HEK293 (cell line): ENCODE data around the gene PSD2.

Experiments used
- CTCF ChIA-PET: fragments of 350-600 bp; formaldehyde crosslinking; extraction: SDS; loops from one replicate; lab custom pipeline; 2021; ENCODE audit warnings: antibody characterized with exemption; lab: Yijun Ruan, JAX
- POLR2A ChIA-PET: fragments of 300-600 bp; formaldehyde crosslinking; extraction: SDS; loops from one replicate; lab custom pipeline; 2020; ENCODE audit warnings: antibody characterized with exemption, inconsistent platforms; lab: Yijun Ruan, JAX
- H3K27ac ChIP-seq: fragments of 200-500 bp; sonication (Bioruptor generic); 2 replicates; pipeline ENCODE4 v1.5.1; 2014; ENCODE audit warnings: low read depth, low read length, control low read depth, inconsistent platforms; ENCODE audit errors: extremely low read depth
- H3K36me3 ChIP-seq, 2 experiments: fragments of 200-500 bp in 1 of 2; sonication (Bioruptor generic) in 1 of 2; 1 replicate in 1 of 2; 2 replicates in 1 of 2; pipeline ENCODE4 v1.5.1; 2014 to 2017; ENCODE audit warnings: inconsistent platforms in 2 of 2, low read length in 2 of 2; ENCODE audit not compliant: control insufficient read depth in 2 of 2, insufficient read depth in 1 of 2
- H3K4me1 ChIP-seq: fragments of 200-500 bp; sonication (Bioruptor generic); 2 replicates; pipeline ENCODE4 v1.5.1; 2014; ENCODE audit warnings: mild to moderate bottlenecking, low read length, inconsistent platforms; ENCODE audit not compliant: control insufficient read depth, insufficient read depth
- H3K4me3 ChIP-seq: 2 replicates; pipeline ENCODE4 v1.5.1; 2011; ENCODE audit warnings: low read depth, mild to moderate bottlenecking, control low read depth, low read length, moderate library complexity
- H3K9me3 ChIP-seq: fragments of 200-500 bp; sonication (Bioruptor generic); 2 replicates; pipeline ENCODE4 v1.5.1; 2014; ENCODE audit warnings: low read depth, low read length, inconsistent platforms; ENCODE audit not compliant: control insufficient read depth, insufficient read depth
- HOXD13 ChIP-seq: sonication (generic); formaldehyde crosslinking; IDR thresholded peaks from 2 replicates; pipeline ENCODE4 v1.8.0; 2022; ENCODE audit warnings: missing genetic modification reagents, borderline replicate concordance
- IKZF3 ChIP-seq: fragments of 450-650 bp; IDR thresholded peaks from 2 replicates; pipeline ENCODE4 v1.5.0; 2018; ENCODE audit warnings: missing biosample characterization, mild to moderate bottlenecking, missing genetic modification characterization, moderate library complexity
- KLF16 ChIP-seq: fragments of 450-650 bp; formaldehyde crosslinking; IDR thresholded peaks from 2 replicates; pipeline ENCODE4 v1.5.1; 2017; ENCODE audit warnings: missing biosample characterization, missing genetic modification characterization
- KLF17 ChIP-seq: fragments of 450-650 bp; formaldehyde crosslinking; IDR thresholded peaks from 2 replicates; pipeline ENCODE4 v1.5.1; 2016; ENCODE audit warnings: missing biosample characterization, missing genetic modification characterization
- REPIN1 ChIP-seq: fragments of 450-650 bp; formaldehyde crosslinking; IDR thresholded peaks from 2 replicates; pipeline ENCODE4 v1.5.1; 2017; ENCODE audit warnings: missing biosample characterization, missing genetic modification characterization, low read depth
- TCF7L2 ChIP-seq: IDR thresholded peaks from 2 replicates; pipeline ENCODE4 v1.6.1; 2011; ENCODE audit warnings: low read depth, mild to moderate bottlenecking, inconsistent platforms, low read length, moderate library complexity, borderline replicate concordance
- YY2 ChIP-seq: fragments of 450-650 bp; formaldehyde crosslinking; IDR thresholded peaks from 2 replicates; pipeline ENCODE4 v1.5.1; 2016; ENCODE audit warnings: missing biosample characterization, missing genetic modification characterization
- ZEB2 ChIP-seq: fragments of 450-650 bp; formaldehyde crosslinking; IDR thresholded peaks from 2 replicates; pipeline ENCODE4 v1.5.1; 2016; ENCODE audit warnings: missing biosample characterization, missing genetic modification characterization
- ZIC2 ChIP-seq: fragments of 450-650 bp; formaldehyde crosslinking; IDR thresholded peaks from 2 replicates; pipeline ENCODE4 v1.5.1; 2016; ENCODE audit warnings: missing biosample characterization, missing genetic modification characterization
- ZNF133 ChIP-seq: fragments of 450-650 bp; formaldehyde crosslinking; IDR thresholded peaks from 2 replicates; pipeline ENCODE4 v1.5.1; 2016; ENCODE audit warnings: missing biosample characterization, missing genetic modification characterization
- ZNF138 ChIP-seq: fragments of 450-650 bp; formaldehyde crosslinking; IDR thresholded peaks from 2 replicates; pipeline ENCODE4 v1.5.1; 2016; ENCODE audit warnings: missing biosample characterization, missing genetic modification characterization, borderline replicate concordance
- ZNF248 ChIP-seq: fragments of 450-650 bp; formaldehyde crosslinking; IDR thresholded peaks from 2 replicates; pipeline ENCODE4 v1.5.1; 2017; ENCODE audit warnings: missing biosample characterization, missing genetic modification characterization
- ZNF292 ChIP-seq: fragments of 450-650 bp; formaldehyde crosslinking; IDR thresholded peaks from 2 replicates; pipeline ENCODE4 v1.5.1; 2016; ENCODE audit warnings: low read depth, missing biosample characterization, missing genetic modification characterization, borderline replicate concordance
- ZNF341 ChIP-seq: fragments of 450-650 bp; formaldehyde crosslinking; IDR thresholded peaks from 2 replicates; pipeline ENCODE4; 2016; ENCODE audit warnings: low read depth, missing biosample characterization, missing genetic modification characterization
- ZNF366 ChIP-seq: fragments of 450-650 bp; formaldehyde crosslinking; conservative IDR thresholded peaks from 2 replicates; pipeline ENCODE4 v1.5.1; 2016; ENCODE audit warnings: missing biosample characterization, missing genetic modification characterization
- ZNF423 ChIP-seq: fragments of 450-650 bp; formaldehyde crosslinking; IDR thresholded peaks from 2 replicates; pipeline ENCODE4 v1.5.1; 2016; ENCODE audit warnings: missing biosample characterization, missing genetic modification characterization
- ZNF501 ChIP-seq: fragments of 450-650 bp; formaldehyde crosslinking; IDR thresholded peaks from 2 replicates; pipeline ENCODE4 v1.5.1; 2016; ENCODE audit warnings: missing biosample characterization, missing genetic modification characterization
- ZNF521 ChIP-seq: fragments of 450-650 bp; formaldehyde crosslinking; IDR thresholded peaks from 2 replicates; pipeline ENCODE4 v1.5.1; 2017; ENCODE audit warnings: missing biosample characterization, mild to moderate bottlenecking, missing genetic modification characterization
- ZNF530 ChIP-seq: fragments of 450-650 bp; formaldehyde crosslinking; IDR thresholded peaks from 2 replicates; pipeline ENCODE4 v1.5.1; 2016; ENCODE audit warnings: low read depth, missing biosample characterization, missing genetic modification characterization
- ZNF658 ChIP-seq: fragments of 450-650 bp; formaldehyde crosslinking; IDR thresholded peaks from 2 replicates; pipeline ENCODE4; 2016; ENCODE audit warnings: missing biosample characterization, missing genetic modification characterization
- ZNF660 ChIP-seq: fragments of 450-650 bp; IDR thresholded peaks from 2 replicates; pipeline ENCODE4 v1.5.1; 2018; ENCODE audit warnings: missing biosample characterization, mild to moderate bottlenecking, missing genetic modification characterization
- ZNF664 ChIP-seq: fragments of 450-650 bp; formaldehyde crosslinking; IDR thresholded peaks from 2 replicates; pipeline ENCODE4 v1.5.1; 2016; ENCODE audit warnings: missing biosample characterization, missing genetic modification characterization
- ZNF747 ChIP-seq: fragments of 450-650 bp; formaldehyde crosslinking; IDR thresholded peaks from 2 replicates; pipeline ENCODE4 v1.5.1; 2016; ENCODE audit warnings: missing biosample characterization, missing genetic modification characterization
- ZNF830 ChIP-seq: fragments of 450-650 bp; IDR thresholded peaks from 2 replicates; pipeline ENCODE4 v1.5.0; 2018; ENCODE audit warnings: missing biosample characterization, missing genetic modification characterization, low read depth, mild to moderate bottlenecking, moderate library complexity
- ZSCAN23 ChIP-seq: fragments of 450-650 bp; formaldehyde crosslinking; IDR thresholded peaks from 2 replicates; pipeline ENCODE4 v1.5.1; 2016; ENCODE audit warnings: missing biosample characterization, missing genetic modification characterization
- ZSCAN4 ChIP-seq: fragments of 450-650 bp; formaldehyde crosslinking; IDR thresholded peaks from 2 replicates; pipeline ENCODE4 v1.5.1; 2017; ENCODE audit warnings: missing biosample characterization, missing genetic modification characterization

PSD2 gene

GRCh38 chr5:139851558-139851957 lies 56.0 kb downstream of the PSD2 start:
- no peaks in the 10 kb centered on the region for H3K9me3 ChIP-seq
- TF ChIP-seq YY2 (tag by site-specific recombination) (no peak), ZNF658 (tag by site-specific recombination) (no peak), ZNF501 (tag by site-specific recombination) (no peak), ZNF248 (tag by site-specific recombination) (no peak), ZNF423 (tag by site-specific recombination) (no peak), KLF17 (tag by site-specific recombination) (no peak)
- H3K27ac ChIP-seq, result no peak overlapping the region
- ChIA-PET POLR2A (no interaction called here), CTCF (interaction anchor here (1.0 to 3.1 kb wide), 2 partner anchors 41 to 64 kb away, joined by 3 to 15 read pairs; no protein-coding TSS in a partner anchor)
- H3K4me3 ChIP-seq, result no peak overlapping the region
- H3K4me1 ChIP-seq, result no peaks in the 10 kb centered on the region
- H3K36me3 ChIP-seq, result peaks cover 0 to 30% of the 10 kb centered on the region in 2 experiments; a peak in 1 of 3 replicates

- no peak overlapping the region for H3K4me3 ChIP-seq
- ChIA-PET POLR2A (no interaction called here), CTCF (interaction anchor here (0.6 to 1.2 kb wide), 3 partner anchors 40 to 116 kb away, joined by 3 to 4 read pairs (median 3); no protein-coding TSS in a partner anchor)
- H3K9me3 ChIP-seq, result no peaks in the 10 kb centered on the region
- H3K4me1 ChIP-seq, result no peaks in the 10 kb centered on the region
- H3K27ac ChIP-seq, result no peak overlapping the region
- no peak for TF ChIP-seq ZNF341 (tag by site-specific recombination)
- no peak for TF ChIP-seq ZNF660 (tag by site-specific recombination)
- TF ChIP-seq ZNF747 (tag by site-specific recombination), result no peak
- no peak for TF ChIP-seq ZIC2 (tag by site-specific recombination)
- TF ChIP-seq ZNF138 (tag by site-specific recombination), result no peak
- TF ChIP-seq ZNF664 (tag by site-specific recombination), result no peak
- TF ChIP-seq KLF16 (tag by site-specific recombination), result no peak
- no peak for TF ChIP-seq ZNF133
- TF ChIP-seq ZNF366, result no peak
- no peak for TF ChIP-seq ZSCAN4 (tag by site-specific recombination)
- no peak for TF ChIP-seq REPIN1 (tag by site-specific recombination)
- TF ChIP-seq ZNF830 (tag by site-specific recombination), result no peak
- no peak for TF ChIP-seq ZEB2 (tag by site-specific recombination)
- no peak for TF ChIP-seq HOXD13 (CRISPR knock-in tag)
- TF ChIP-seq ZNF292, result no peak
- TF ChIP-seq ZNF530 (tag by site-specific recombination), result no peak
- TF ChIP-seq IKZF3 (tag by site-specific recombination), result no peak
- TF ChIP-seq ZSCAN23, result no peak
- no peak for TF ChIP-seq TCF7L2
- no peak for TF ChIP-seq ZNF521 (tag by site-specific recombination)
- peaks cover 0 to 30% of the 10 kb centered on the region in 2 experiments; a peak in 1 of 3 replicates for H3K36me3 ChIP-seq
Measured at GRCh38 chr5:139852696-139853095, 57.1 kb downstream of the PSD2 start.
